ACC112 (cell line): Measurements from ENCODE around the gene MXD1.

ENCODE experiments used
- H2AFZ ChIP-seq: fragments of 200-600 bp; sonication (generic); one replicate; pipeline ENCODE4 v1.6.0; 2017; ENCODE audit warnings: antibody characterized with exemption, low read length; ENCODE audit not compliant: unreplicated experiment
- H3K27ac ChIP-seq: fragments of 200-600 bp; sonication (generic); 2 replicates; pipeline ENCODE4 v1.5.1; 2014; ENCODE audit warnings: low read depth, mild to moderate bottlenecking, antibody characterized with exemption, low read length, moderate library complexity
- H3K27me3 ChIP-seq: fragments of 200-600 bp; sonication (generic); 2 replicates; pipeline ENCODE4 v1.6.1; 2014; ENCODE audit warnings: mild to moderate bottlenecking, antibody characterized with exemption, low read length, moderate library complexity, mixed read lengths; ENCODE audit not compliant: insufficient read depth
- H3K36me3 ChIP-seq: fragments of 200-600 bp; sonication (generic); 2 replicates; pipeline ENCODE4 v1.6.1; 2016; ENCODE audit warnings: mild to moderate bottlenecking, antibody characterized with exemption, low read length, moderate library complexity, mixed read lengths; ENCODE audit not compliant: insufficient read depth
- H3K4me1 ChIP-seq: fragments of 200-600 bp; sonication (generic); one replicate; pipeline ENCODE4 v1.6.1; 2016; ENCODE audit warnings: low read length, mixed read lengths; ENCODE audit not compliant: insufficient read depth, unreplicated experiment, control insufficient read depth
- H3K4me3 ChIP-seq: fragments of 200-600 bp; sonication (generic); 2 replicates; pipeline ENCODE4 v1.5.1; 2014; ENCODE audit warnings: mild to moderate bottlenecking, low read depth, low read length
- H3K79me2 ChIP-seq: fragments of 200-600 bp; sonication (generic); one replicate; pipeline ENCODE4 v1.6.0; 2016; ENCODE audit warnings: low read length; ENCODE audit not compliant: control insufficient read depth, unreplicated experiment, insufficient read depth

MXD1 gene

GRCh38 chr2:69911985-69912563 lies 2.8 kb upstream of the MXD1 start:
- Histone ChIP-seq H3K27me3 (no peaks in the 10 kb centered on the region), H2AFZ (no peak overlapping the region), H3K4me3 (no peak overlapping the region), H3K27ac (no peak overlapping the region), H3K4me1 (peaks cover 5% of the 10 kb centered on the region), H3K79me2 (no peaks in the 10 kb centered on the region), H3K36me3 (peaks cover 4% of the 10 kb centered on the region; the same call in 1 of the 2 replicates)

GRCh38 chr2:69914164-69914949 lies 552 bp upstream of the MXD1 start:
- no peaks in the 10 kb centered on the region for H3K27me3 ChIP-seq
- H3K4me3 ChIP-seq, result peak overlapping the region; percentile 85
- H3K27ac ChIP-seq, result peak overlapping the region; percentile 67
- H2AFZ ChIP-seq, result peak overlapping the region; percentile 40
- no peaks in the 10 kb centered on the region for H3K36me3 ChIP-seq
- H3K4me1 ChIP-seq, result peaks cover 22% of the 10 kb centered on the region
- H3K79me2 ChIP-seq, result no peaks in the 10 kb centered on the region

- no peaks in the 10 kb centered on the region for H3K79me2 ChIP-seq
- H3K4me1 ChIP-seq, result peaks cover 22% of the 10 kb centered on the region
- no peaks in the 10 kb centered on the region for H3K36me3 ChIP-seq
- H3K27ac ChIP-seq, result no peak overlapping the region
- H3K4me3 ChIP-seq, result peak overlapping the region; percentile 81
- peak overlapping the region; percentile 54 for H2AFZ ChIP-seq
- no peaks in the 10 kb centered on the region for H3K27me3 ChIP-seq
Observed at GRCh38 chr2:69916106-69916505, 1.2 kb downstream of the MXD1 start.

- Histone ChIP-seq H3K79me2 (no peaks in the 10 kb centered on the region), H3K4me3 (peak overlapping the region; percentile 11; the same call in 1 of the 2 replicates), H3K36me3 (no peaks in the 10 kb centered on the region), H3K4me1 (peaks cover 22% of the 10 kb centered on the region), H3K27me3 (no peaks in the 10 kb centered on the region), H2AFZ (peak overlapping the region; percentile 16), H3K27ac (peak overlapping the region; percentile 65)
Observed at GRCh38 chr2:69917852-69918251, 2.9 kb downstream of the MXD1 start.

GRCh38 chr2:69918401-69918800 lies 3.5 kb downstream of the MXD1 start:
- Histone ChIP-seq H2AFZ (peak overlapping the region; percentile 16), H3K79me2 (no peaks in the 10 kb centered on the region), H3K36me3 (no peaks in the 10 kb centered on the region), H3K27me3 (no peaks in the 10 kb centered on the region), H3K27ac (peak overlapping the region; percentile 65), H3K4me1 (peaks cover 22% of the 10 kb centered on the region), H3K4me3 (peak overlapping the region; percentile 11; the same call in 1 of the 2 replicates)

- Histone ChIP-seq H3K79me2 (no peaks in the 10 kb centered on the region), H3K27ac (no peak overlapping the region), H3K36me3 (peaks cover 10% of the 10 kb centered on the region), H3K4me1 (peaks cover 6% of the 10 kb centered on the region), H3K27me3 (no peaks in the 10 kb centered on the region), H3K4me3 (no peak overlapping the region), H2AFZ (no peak overlapping the region)
Observed at GRCh38 chr2:69923116-69923515, 8.2 kb downstream of the MXD1 start.

GRCh38 chr2:69926849-69927515 lies 12.1 kb downstream of the MXD1 start:
- H3K79me2 ChIP-seq, result no peaks in the 10 kb centered on the region
- peaks cover 10% of the 10 kb centered on the region for H3K36me3 ChIP-seq
- H2AFZ ChIP-seq, result no peak overlapping the region
- peaks cover 4% of the 10 kb centered on the region for H3K4me1 ChIP-seq
- no peak overlapping the region for H3K4me3 ChIP-seq
- no peaks in the 10 kb centered on the region for H3K27me3 ChIP-seq
- no peak overlapping the region for H3K27ac ChIP-seq

GRCh38 chr2:69931832-69932595 lies 17.1 kb downstream of the MXD1 start:
- peaks cover 18% of the 10 kb centered on the region for H3K36me3 ChIP-seq
- no peaks in the 10 kb centered on the region for H3K27me3 ChIP-seq
- no peak overlapping the region for H3K27ac ChIP-seq
- no peaks in the 10 kb centered on the region for H3K79me2 ChIP-seq
- H2AFZ ChIP-seq, result no peak overlapping the region
- peaks cover 30% of the 10 kb centered on the region for H3K4me1 ChIP-seq
- no peak overlapping the region for H3K4me3 ChIP-seq

GRCh38 chr2:69932596-69932922 lies 17.6 kb downstream of the MXD1 start:
- Histone ChIP-seq H3K79me2 (no peaks in the 10 kb centered on the region), H3K36me3 (peaks cover 13% of the 10 kb centered on the region; the same call in 1 of the 2 replicates), H3K4me1 (peaks cover 30% of the 10 kb centered on the region), H2AFZ (no peak overlapping the region), H3K27ac (no peak overlapping the region), H3K4me3 (no peak overlapping the region), H3K27me3 (no peaks in the 10 kb centered on the region)

GRCh38 chr2:69933254-69933828 lies 18.4 kb downstream of the MXD1 start:
- peak overlapping the region; percentile 78 for H3K27ac ChIP-seq
- H3K4me3 ChIP-seq, result no peak overlapping the region; the same call in 1 of the 2 replicates
- no peak overlapping the region for H2AFZ ChIP-seq
- peaks cover 30% of the 10 kb centered on the region for H3K4me1 ChIP-seq
- no peaks in the 10 kb centered on the region for H3K27me3 ChIP-seq
- peaks cover 13% of the 10 kb centered on the region; the same call in 1 of the 2 replicates for H3K36me3 ChIP-seq
- H3K79me2 ChIP-seq, result no peaks in the 10 kb centered on the region
